GM12864 (cell line): ENCODE measurements around the gene HDLBP.
A peak's percentile ranks its signal among the peaks of the same experiment; 100 is the strongest.

ENCODE experiments used
- DNase-seq: peaks from one replicate; pipeline ENCODE4 v3.0.0-alpha.2; 2011; ENCODE audit warnings: low read depth
- H3K4me3 ChIP-seq: 2 replicates; pipeline ENCODE4 v1.5.1; 2011; ENCODE audit warnings: mild to moderate bottlenecking, low read depth, low read length, control low read depth
- CTCF ChIP-seq: IDR thresholded peaks from 2 replicates; pipeline ENCODE4 v1.5.1; 2011; ENCODE audit warnings: low read depth, mild to moderate bottlenecking, moderate library complexity, low read length, control low read depth, inconsistent platforms; ENCODE audit errors: missing control alignments

The HDLBP gene

GRCh38 chr2:241357531-241357930 lies 42.1 kb upstream of the HDLBP start:
- no peak for TF ChIP-seq CTCF
- H3K4me3 ChIP-seq = peak overlapping the region; percentile 97
- DNase-seq = no peak

- no peak for TF ChIP-seq CTCF
- H3K4me3 ChIP-seq = peak overlapping the region; percentile 97
- DNase-seq = no peak
Measured at GRCh38 chr2:241356871-241357260, 41.4 kb upstream of the HDLBP start.

GRCh38 chr2:241355983-241356870 lies 40.8 kb upstream of the HDLBP start, which contains the start of gene FARP2:
Gene FARP2, plus strand, starts transcription at chr2:241356285. Its CDS starts 16,823 bp downstream, at chr2:241373108.
- peak; percentile 92 for DNase-seq
- H3K4me3 ChIP-seq = peak within 1 kb of the TSS; percentile 97
- TF ChIP-seq CTCF = no peak

GRCh38 chr2:241354668-241355658 lies 39.5 kb upstream of the HDLBP start:
- H3K4me3 ChIP-seq = 0 out of 2 replicates have a peak overlapping the region, but pooled peaks have one; percentile 9
- DNase-seq = no peak

GRCh38 chr2:241352227-241352626 lies 36.8 kb upstream of the HDLBP start:
- TF ChIP-seq CTCF = no peak
- no peak overlapping the region for H3K4me3 ChIP-seq
- DNase-seq = no peak

More at GRCh38 chr2:241354668-241355658, 39.5 kb upstream of the HDLBP start:
- no peak for TF ChIP-seq CTCF

GRCh38 chr2:241351640-241352031 lies 36.2 kb upstream of the HDLBP start:
- TF ChIP-seq CTCF = no peak
- H3K4me3 ChIP-seq = no peak overlapping the region
- no peak for DNase-seq
